A673 (cell line): ENCODE data around the gene IFNA16.
"Not testable (repeated sequence)": the region's sequence is repeated elsewhere in the genome, so short reads cannot be mapped to it uniquely, and the experiment has no call there.

Source experiments
- EZH2 ChIP-seq: fragments of 200-600 bp; sonication (generic); IDR thresholded peaks from 2 replicates; pipeline ENCODE4 v1.6.1; 2017; ENCODE audit warnings: borderline replicate concordance, low read depth, mild to moderate bottlenecking, mixed read lengths, antibody characterized with exemption, low read length; ENCODE audit not compliant: poor library complexity, severe bottlenecking
- TF ChIP-seq, protein P1 (sequence below): fragments of 300-800, 200-600 bp; sonication (generic); conservative IDR thresholded peaks from 2 replicates; pipeline ENCODE4 v1.5.1; 2017; ENCODE audit warnings: low read depth, mild to moderate bottlenecking, antibody characterized with exemption, low read length, moderate library complexity, mixed read lengths

DNA sequence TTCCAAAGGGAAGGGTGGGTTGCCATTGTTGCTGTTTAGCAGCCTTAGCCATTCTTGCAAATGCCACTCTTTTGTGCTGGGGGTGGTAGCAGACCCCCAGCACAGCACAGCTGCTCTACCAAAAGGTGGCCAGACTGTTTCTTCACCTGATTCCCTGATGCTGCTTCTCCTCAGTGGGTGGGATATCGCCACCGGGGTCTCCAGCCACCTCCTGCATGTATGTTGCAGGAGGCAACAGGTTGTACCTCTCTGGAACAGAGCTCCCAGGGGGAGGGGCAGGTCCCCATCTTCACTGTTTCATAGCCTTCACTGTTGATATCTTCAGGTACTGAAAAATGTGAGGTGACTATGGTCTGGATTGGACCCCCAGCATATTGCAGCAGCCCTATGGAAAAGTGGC is 6.3 kb downstream of the IFNA16 start:
- TF ChIP-seq EZH2 = not testable (repeated sequence)
- TF ChIP-seq, protein P1, sequence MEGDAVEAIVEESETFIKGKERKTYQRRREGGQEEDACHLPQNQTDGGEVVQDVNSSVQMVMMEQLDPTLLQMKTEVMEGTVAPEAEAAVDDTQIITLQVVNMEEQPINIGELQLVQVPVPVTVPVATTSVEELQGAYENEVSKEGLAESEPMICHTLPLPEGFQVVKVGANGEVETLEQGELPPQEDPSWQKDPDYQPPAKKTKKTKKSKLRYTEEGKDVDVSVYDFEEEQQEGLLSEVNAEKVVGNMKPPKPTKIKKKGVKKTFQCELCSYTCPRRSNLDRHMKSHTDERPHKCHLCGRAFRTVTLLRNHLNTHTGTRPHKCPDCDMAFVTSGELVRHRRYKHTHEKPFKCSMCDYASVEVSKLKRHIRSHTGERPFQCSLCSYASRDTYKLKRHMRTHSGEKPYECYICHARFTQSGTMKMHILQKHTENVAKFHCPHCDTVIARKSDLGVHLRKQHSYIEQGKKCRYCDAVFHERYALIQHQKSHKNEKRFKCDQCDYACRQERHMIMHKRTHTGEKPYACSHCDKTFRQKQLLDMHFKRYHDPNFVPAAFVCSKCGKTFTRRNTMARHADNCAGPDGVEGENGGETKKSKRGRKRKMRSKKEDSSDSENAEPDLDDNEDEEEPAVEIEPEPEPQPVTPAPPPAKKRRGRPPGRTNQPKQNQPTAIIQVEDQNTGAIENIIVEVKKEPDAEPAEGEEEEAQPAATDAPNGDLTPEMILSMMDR = not testable (repeated sequence)
